Activated naive CD4-positive, alpha-beta T cell treated with anti-CD3 and anti-CD28 coated beads, Interleukin-2, amount 50 U/mL, for 24 hours (primary cell): ENCODE results near the gene EMC1.
"Not testable (repeated sequence)": the region's sequence is repeated elsewhere in the genome, so short reads cannot be mapped to it uniquely, and the experiment has no call there.

Source experiments
- H3K27ac Mint-ChIP-seq: one replicate; pipeline ENCODE4 v1.8.0; 2021; ENCODE audit warnings: mild to moderate bottlenecking, mixed read lengths
- H3K27me3 Mint-ChIP-seq: one replicate; pipeline ENCODE4 v1.8.0; 2021; ENCODE audit warnings: mixed read lengths
- H3K36me3 Mint-ChIP-seq: one replicate; pipeline ENCODE4 v1.8.0; 2021; ENCODE audit warnings: mixed read lengths
- H3K4me1 Mint-ChIP-seq: one replicate; pipeline ENCODE4 v1.8.0; 2021; ENCODE audit warnings: mixed read lengths
- H3K4me3 Mint-ChIP-seq: one replicate; pipeline ENCODE4 v1.8.0; 2021; ENCODE audit warnings: mild to moderate bottlenecking, mixed read lengths
- H3K9me3 Mint-ChIP-seq: one replicate; pipeline ENCODE4 v1.8.0; 2021; ENCODE audit warnings: mixed read lengths

The EMC1 gene

DNA sequence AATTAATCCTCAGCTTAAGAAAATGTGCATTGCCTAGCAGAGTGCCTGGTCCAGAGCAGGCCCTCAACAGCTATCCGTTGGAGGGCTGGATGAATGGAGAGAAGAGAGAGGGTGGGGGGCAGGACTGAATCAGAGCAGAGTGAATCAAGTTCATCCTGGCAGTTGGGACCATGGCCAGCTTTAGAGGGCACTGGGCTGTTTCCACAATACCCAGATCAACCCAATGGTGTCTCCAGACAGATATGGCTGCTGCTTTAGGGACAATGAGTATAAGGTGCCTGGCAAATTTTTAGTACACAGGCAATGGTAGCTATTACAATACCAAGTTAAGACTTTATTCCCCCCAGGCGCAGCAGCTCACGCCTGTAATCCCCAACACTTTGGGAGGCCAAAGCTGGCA lies 17.1 kb downstream of the EMC1 start:
- no peak overlapping the region for H3K27ac Mint-ChIP-seq
- no peaks in the 10 kb centered on the region for H3K9me3 Mint-ChIP-seq
- no peak overlapping the region for H3K4me3 Mint-ChIP-seq
- H3K36me3 Mint-ChIP-seq = peaks cover 4% of the 10 kb centered on the region
- no peaks in the 10 kb centered on the region for H3K27me3 Mint-ChIP-seq
- H3K4me1 Mint-ChIP-seq = no peaks in the 10 kb centered on the region

DNA sequence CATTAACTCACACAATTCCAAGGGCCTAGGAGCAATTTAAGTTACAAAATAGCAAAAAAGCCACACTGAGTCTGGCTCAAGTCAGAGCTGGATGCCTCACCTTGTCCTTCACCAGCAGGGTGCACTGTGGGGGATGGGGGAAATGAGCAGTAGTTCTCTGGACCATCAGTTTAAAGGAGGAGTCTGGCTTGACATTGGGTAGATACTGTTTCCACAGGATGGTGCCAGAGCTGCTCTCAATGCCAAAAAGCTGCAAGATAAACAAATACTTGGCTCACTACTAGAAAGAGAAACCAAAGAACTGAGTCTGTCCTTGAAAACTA lies 18.8 kb downstream of the EMC1 start:
- Mint-ChIP-seq H3K27me3 (no peaks in the 10 kb centered on the region), H3K9me3 (no peaks in the 10 kb centered on the region), H3K4me3 (no peak overlapping the region), H3K27ac (no peak overlapping the region), H3K4me1 (no peaks in the 10 kb centered on the region), H3K36me3 (peaks cover 4% of the 10 kb centered on the region)

DNA sequence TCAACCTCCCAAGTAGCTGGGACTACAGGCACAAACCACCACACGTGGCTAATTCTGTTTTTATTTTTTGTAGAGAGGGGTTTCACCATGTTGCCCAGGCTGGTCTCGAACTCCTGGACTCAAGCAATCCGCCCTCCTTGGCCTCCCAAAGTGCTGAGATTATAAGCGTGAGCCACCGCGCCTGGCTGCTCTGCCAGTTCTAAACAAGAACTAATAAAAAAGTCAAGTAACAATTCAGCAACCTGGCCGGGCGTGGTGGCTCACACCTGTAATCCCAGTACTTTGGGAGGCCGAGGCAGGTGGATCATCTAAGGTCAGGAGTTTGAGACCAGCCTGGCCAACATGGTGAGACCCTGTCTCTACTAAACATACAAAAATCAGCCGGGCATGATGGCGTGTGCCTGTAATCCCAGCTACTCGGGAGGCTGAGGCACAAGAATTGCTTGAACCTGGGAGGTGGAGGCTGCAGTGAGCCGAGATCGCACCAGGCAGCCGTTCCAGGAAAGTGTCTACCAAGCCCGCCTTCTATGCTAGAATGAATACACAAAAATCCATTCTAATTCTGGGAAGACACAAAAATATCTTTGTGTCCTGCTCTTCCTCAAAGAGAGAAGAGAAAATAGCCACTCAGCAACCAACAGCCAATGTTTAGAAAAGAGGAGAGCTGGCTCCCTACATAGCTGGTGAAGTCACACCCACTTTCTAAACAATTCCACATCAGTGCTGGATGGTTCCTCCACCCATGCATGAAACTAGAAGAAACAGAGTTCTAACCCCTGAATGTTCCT lies 19.4 kb downstream of the EMC1 start:
- not testable (repeated sequence) for H3K9me3 Mint-ChIP-seq, H3K4me3 Mint-ChIP-seq, H3K4me1 Mint-ChIP-seq, H3K27ac Mint-ChIP-seq, H3K27me3 Mint-ChIP-seq, H3K36me3 Mint-ChIP-seq

DNA sequence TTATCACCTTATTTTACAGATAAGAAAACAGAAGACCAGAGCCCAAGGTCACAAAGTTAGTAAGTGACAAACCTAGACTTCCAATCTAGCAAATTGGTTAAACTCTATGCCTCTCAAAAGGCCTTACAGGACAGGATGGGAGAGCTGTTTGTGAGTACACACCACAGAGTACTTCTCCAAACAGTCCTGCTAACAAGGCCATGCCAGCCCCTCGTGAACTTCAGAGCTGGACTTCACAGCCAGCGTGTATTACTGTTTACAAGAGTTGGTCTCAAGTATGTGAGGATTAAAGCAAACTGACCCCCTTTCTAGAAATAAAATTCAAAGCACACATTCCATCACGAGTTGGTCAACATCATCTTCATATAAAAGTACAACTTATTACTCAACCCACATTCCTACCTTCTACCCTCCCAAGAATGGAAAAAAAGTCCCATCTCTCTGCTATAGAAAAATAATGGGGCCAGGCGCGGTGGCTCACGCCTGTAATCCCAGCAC lies 21.4 kb downstream of the EMC1 start:
- Mint-ChIP-seq H3K27ac (no peak overlapping the region), H3K4me3 (no peak overlapping the region), H3K36me3 (peaks cover 7% of the 10 kb centered on the region), H3K9me3 (no peaks in the 10 kb centered on the region), H3K4me1 (no peaks in the 10 kb centered on the region), H3K27me3 (no peaks in the 10 kb centered on the region)

DNA sequence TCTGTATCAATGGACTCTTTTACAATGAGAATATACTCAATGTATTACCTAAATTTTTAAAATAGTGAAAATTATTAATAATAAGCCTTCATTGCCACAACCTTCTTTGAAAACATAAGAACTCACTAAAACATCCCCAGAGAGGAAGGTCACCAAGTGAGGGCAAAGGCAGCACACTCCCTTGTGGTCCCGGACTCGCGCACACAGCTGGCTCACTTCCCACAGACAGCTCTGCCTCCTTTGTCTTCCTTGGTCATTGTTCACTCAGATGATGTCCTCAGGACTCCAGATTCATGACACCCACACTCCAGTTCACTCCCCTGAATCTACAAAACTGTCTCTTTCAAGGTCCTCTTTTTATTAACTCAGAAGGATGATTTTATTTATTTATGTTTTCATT lies 22.1 kb downstream of the EMC1 start:
- Mint-ChIP-seq H3K36me3 (peaks cover 10% of the 10 kb centered on the region), H3K9me3 (no peaks in the 10 kb centered on the region), H3K4me1 (no peaks in the 10 kb centered on the region), H3K27ac (no peak overlapping the region), H3K27me3 (no peaks in the 10 kb centered on the region), H3K4me3 (no peak overlapping the region)

DNA sequence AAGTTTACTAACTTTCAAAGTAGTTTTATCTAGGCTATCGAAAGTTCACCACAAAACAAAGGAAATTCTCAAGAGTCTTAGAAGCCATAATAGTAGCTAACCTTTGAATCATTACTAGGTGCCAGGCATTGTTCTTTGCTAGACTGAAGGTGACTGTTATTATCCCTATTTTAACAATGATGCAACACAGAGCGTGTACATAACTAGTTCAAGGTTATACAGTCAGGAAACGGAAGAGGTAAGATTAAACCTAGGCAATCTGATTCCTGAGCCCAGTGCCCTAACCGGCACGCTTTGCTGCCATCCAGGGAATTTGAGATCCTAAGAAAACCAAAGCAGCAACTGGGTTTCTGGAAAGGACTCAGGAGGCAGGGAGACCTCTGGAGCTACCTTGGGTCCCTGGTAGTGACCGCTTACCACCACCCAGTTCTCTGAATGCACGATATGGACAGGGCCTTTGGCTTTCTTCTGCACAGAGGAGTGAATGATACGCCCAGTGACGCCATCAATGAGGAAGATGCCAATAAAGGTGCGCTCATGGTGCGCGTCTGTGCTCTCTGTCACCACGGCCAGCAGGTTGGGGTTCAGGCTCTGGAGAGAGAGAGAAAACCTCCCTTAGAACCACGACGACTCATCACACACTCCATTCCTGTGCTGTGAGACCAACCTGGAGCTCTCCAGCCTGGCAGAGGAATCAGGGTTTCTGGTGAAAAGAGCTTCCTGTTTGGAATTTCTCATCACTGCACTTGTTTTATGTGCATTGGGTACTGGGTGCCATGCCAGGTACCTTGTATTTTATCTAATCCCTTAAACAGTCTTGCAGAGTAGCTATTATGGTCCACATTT lies 28.1 kb downstream of the EMC1 start:
- Mint-ChIP-seq H3K4me3 (no peak overlapping the region), H3K36me3 (peaks cover 24% of the 10 kb centered on the region), H3K4me1 (peaks cover 9% of the 10 kb centered on the region), H3K9me3 (no peaks in the 10 kb centered on the region), H3K27ac (no peak overlapping the region), H3K27me3 (no peaks in the 10 kb centered on the region)

DNA sequence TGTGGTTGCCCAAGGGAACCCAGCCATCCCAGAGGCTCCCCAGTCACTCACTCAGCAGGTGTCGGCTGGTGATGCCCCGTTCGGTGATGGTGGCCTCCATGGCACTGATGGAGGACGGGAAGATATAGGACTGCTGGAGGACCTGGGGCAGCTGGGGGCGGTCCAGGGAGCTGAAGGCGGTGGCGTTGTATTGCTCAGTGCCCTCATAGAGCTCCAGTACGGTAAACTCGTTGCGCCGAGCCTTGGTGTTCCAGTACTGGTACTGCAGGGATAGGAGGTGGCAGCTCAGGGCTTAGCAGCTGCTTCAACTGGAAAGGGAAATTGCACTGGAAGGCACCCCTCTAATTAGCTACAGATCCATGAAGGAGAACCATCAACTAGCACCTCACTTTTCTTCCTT lies 28.8 kb downstream of the EMC1 start:
- Mint-ChIP-seq H3K4me1 (peaks cover 13% of the 10 kb centered on the region), H3K4me3 (no peak overlapping the region), H3K9me3 (no peaks in the 10 kb centered on the region), H3K27me3 (no peaks in the 10 kb centered on the region), H3K36me3 (peaks cover 29% of the 10 kb centered on the region), H3K27ac (no peak overlapping the region)

DNA sequence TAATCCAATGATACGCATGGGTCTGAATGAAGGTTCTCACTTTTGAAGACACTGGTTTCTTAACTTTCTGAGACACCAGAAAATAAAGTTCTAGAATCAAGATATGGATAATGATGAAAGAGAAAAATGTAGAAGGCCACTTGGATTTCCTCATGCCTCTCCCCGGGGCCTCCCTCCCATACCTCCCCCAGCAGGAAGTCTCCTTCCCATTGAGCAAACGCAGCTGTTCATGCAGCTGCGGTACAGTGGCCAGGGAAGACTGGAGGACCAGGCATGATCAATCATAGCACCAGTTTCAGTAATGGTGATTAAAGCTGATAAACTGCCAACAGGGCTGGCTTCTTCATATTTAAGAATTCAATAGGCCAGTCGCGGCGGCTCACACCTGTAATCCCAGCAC lies 30.3 kb downstream of the EMC1 start:
- peaks cover 28% of the 10 kb centered on the region for H3K36me3 Mint-ChIP-seq
- H3K4me1 Mint-ChIP-seq = peaks cover 15% of the 10 kb centered on the region
- no peaks in the 10 kb centered on the region for H3K9me3 Mint-ChIP-seq
- peak overlapping the region; percentile 14 for H3K27ac Mint-ChIP-seq
- no peak overlapping the region for H3K4me3 Mint-ChIP-seq
- H3K27me3 Mint-ChIP-seq = no peaks in the 10 kb centered on the region

DNA sequence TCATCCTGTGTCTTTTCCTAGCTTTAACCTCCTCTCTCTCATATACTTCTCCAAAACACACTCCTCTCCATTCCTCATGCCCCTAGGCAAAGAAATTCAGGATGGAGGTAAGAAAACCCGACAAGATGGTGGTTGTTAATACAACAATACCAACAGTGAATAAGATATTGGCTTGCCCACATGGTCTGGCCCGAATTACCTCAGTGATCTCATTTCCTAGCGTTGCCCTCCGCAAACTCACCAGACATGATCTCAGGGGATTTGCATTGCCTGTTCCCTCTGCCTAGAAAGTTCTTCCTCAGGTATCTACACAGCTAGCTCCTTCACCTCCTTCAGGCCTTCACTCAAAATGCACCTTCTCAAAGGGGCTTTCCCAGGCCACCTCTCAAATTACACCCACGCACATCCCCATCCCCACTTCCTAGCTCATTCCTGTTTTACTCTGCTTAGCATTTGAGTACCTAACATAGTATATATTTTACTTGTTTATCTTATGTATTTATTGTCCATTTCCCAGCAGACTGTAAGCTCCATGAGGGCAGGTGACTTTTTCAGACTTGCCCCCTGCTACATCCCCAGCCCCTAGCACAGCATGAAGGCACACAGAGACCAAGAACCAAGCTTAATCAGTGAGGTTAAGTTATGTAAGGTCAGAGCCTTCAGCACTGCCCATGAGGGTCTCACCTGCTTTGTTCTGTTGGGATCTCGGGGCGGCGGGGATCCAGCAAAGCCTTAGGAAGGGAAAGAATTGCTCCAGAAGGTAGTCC lies 31.1 kb downstream of the EMC1 start:
- Mint-ChIP-seq H3K9me3 (no peaks in the 10 kb centered on the region), H3K27ac (peak overlapping the region; percentile 88), H3K4me1 (peaks cover 17% of the 10 kb centered on the region), H3K27me3 (no peaks in the 10 kb centered on the region), H3K4me3 (no peak overlapping the region), H3K36me3 (peaks cover 25% of the 10 kb centered on the region)

DNA sequence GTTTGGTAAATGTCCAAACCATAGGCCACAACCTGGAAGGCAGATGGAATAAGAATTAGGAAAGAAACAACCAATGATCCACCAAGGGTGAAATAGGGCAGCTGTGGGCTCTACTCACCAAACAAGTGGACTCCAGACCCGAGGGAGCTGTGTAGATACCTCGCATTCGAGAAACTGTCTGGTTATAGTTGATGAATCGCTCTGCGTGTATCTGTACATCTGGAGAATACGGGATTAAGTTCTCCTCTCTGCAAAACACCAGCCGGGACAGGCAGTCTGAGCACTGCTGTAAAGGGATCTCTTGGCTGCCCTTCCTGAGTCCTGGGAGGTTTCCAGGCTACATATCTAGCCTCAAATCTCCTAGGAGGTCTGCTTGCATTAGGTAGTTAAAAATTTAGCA lies 31.9 kb downstream of the EMC1 start:
- H3K36me3 Mint-ChIP-seq = peaks cover 23% of the 10 kb centered on the region
- peak overlapping the region; percentile 88 for H3K27ac Mint-ChIP-seq
- no peak overlapping the region for H3K4me3 Mint-ChIP-seq
- H3K9me3 Mint-ChIP-seq = no peaks in the 10 kb centered on the region
- H3K27me3 Mint-ChIP-seq = no peaks in the 10 kb centered on the region
- H3K4me1 Mint-ChIP-seq = peaks cover 21% of the 10 kb centered on the region

DNA sequence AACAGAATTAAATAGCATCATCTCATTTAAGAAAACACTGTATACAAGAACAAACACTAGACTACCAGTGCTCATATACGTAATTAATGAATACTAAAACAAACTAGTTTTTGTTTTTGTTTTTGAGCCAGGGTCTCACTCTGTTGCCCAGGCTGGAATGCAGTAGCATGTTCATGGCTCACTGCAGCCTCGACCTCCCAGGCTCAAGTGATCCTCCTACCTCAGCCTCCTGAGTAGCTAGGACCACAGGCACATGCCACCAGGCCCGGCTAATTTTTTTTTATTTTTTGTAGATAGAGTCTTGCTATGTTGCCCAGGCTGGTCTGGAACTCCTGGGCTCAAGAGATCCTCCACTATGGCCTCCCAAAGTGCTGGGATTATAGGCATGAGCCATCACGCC lies 34.7 kb downstream of the EMC1 start:
- H3K4me3 Mint-ChIP-seq, H3K9me3 Mint-ChIP-seq, H3K27me3 Mint-ChIP-seq: not testable (repeated sequence)
- H3K36me3 Mint-ChIP-seq = peaks cover 22% of the 10 kb centered on the region
- peak overlapping the region; percentile 0 for H3K27ac Mint-ChIP-seq
- H3K4me1 Mint-ChIP-seq = peaks cover 48% of the 10 kb centered on the region

DNA sequence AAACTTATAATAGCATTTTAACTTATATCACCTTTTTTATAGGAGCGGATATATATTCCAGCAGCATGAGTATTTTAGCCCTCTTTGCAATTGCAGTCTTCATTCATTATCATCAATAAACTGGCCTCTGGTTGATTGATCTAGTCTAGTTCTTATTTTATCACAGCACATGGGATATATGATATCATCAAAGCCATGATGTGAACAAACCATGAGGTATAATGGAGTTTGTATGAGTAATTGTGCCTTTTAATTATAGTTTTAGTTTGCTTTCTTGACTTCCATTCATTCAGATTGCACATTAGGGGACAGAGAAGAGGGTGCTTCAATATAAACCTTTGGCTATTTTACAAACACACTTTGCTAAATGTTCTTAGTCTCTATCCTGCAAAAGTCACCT lies 37.7 kb downstream of the EMC1 start:
- Mint-ChIP-seq H3K4me1 (peaks cover 53% of the 10 kb centered on the region), H3K9me3 (no peaks in the 10 kb centered on the region), H3K27ac (peak overlapping the region; percentile 59), H3K36me3 (peaks cover 10% of the 10 kb centered on the region), H3K4me3 (peak overlapping the region; percentile 33), H3K27me3 (no peaks in the 10 kb centered on the region)

DNA sequence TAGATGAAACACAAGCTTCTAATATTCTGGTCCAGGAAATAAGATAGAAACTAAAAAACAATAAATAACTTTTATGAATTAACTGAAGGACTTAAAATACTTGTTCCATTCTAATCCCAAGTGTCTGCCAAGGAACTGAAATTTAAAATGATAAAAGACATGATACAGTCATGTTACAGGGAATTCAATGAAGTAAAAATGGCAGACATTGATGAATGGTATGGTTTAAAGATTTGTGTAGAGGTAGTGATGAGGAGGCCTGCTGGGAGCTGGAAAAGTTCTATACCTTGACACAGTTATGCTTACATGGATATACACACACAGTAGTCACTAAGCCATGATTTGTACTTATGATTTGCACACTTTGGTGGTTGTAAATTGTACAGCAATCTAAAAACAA lies 39.2 kb downstream of the EMC1 start:
- H3K36me3 Mint-ChIP-seq = peaks cover 4% of the 10 kb centered on the region

DNA sequence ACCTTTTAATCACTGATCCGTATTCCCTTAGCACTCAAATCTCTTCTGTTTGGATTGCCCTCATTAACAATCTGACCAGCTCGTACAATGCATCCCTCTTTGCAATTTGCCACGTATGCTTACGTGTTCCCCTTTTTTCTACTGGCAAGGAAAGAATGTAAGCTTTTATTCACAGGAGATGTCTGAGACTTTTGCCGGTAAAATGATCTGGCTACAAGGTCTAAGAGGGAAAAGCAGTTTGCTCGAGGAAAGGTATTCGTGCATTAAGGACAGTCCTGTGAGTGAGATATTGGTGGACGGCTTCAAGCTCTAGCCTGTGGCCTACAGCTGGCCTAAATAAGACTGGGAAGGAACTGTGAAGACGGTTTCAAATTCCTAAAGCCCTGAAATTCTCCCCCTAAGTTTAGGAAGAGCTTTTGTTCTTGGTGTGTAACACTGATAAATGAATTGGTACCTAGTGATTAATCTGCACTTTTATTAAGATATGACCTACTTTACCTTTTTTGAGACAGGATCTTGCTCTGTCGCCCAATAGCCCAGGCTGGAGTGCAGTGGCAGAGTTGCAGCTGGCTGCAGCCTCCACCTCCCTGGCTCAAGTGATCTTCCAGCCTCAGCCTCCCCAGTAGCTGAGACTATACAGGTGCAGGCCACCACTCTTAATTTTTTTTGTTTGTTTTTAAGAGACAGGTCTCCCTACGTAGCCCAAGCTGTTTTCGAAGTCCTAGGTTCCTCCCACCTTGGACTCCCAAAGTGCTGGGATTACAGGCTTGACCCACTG lies 40.4 kb downstream of the EMC1 start:
- H3K9me3 Mint-ChIP-seq = no peaks in the 10 kb centered on the region
- peak overlapping the region; percentile 98 for H3K27ac Mint-ChIP-seq
- H3K27me3 Mint-ChIP-seq = no peaks in the 10 kb centered on the region
- peaks cover 9% of the 10 kb centered on the region for H3K36me3 Mint-ChIP-seq
- H3K4me3 Mint-ChIP-seq = peak overlapping the region; percentile 96
- peaks cover 66% of the 10 kb centered on the region for H3K4me1 Mint-ChIP-seq

More for the DNA sequence above, 39.2 kb downstream of the EMC1 start:
- Mint-ChIP-seq H3K27ac (peak overlapping the region; percentile 78), H3K27me3 (no peaks in the 10 kb centered on the region), H3K4me1 (peaks cover 58% of the 10 kb centered on the region), H3K4me3 (peak overlapping the region; percentile 96), H3K9me3 (no peaks in the 10 kb centered on the region)
